Measurements from ENCODE around the gene TRIM32. TPM values are rescaled to one million over a fixed set of nuclear protein-coding genes. Genes with fewer than 3 reads are reported as not detected.

TRIM32 gene
- polyA plus RNA-seq, 1 donor (not counting 4 experiments of a cell fraction or from before 2014, with no cell fraction given), result 21.3 TPM

DNA sequence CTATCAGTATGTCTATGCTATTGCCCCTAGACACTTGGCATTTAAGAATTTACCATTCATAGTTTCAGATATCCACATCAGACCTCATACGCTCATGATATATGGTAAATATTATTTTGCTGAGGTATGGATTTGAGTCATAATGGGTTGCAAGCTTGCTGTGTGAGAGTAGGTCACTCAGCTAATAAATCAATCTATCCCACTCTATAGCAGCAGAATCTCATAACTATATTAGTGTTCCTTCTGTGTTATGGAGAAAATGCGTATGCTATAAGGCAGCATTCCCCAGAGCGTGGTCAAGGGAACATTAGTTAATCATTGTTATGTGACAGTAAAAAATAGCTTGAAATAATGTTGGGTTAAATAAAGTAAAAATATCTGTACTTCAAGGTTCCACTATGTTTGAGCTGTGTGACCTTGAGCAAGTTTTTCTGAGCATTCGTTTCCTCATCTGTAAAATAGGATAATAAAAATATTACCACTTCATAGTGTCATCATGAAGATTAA lies 7.7 kb downstream of the TRIM32 start:
- Histone ChIP-seq H3K4me3 (ENCODE audit: control insufficient read depth in 2 of 3, extremely low read depth in 1 of 3, insufficient read depth in 2 of 3, low read depth in 1 of 3, low read length in 3 of 3) (no peak overlapping the region), H4K20me1 (ENCODE audit: control insufficient read depth, extremely low read depth, insufficient read depth, low read length) (no peaks in the 10 kb centered on the region), H2AFZ (ENCODE audit: control insufficient read depth, low read length) (no peak overlapping the region), H3K9me1 (ENCODE audit: control insufficient read depth, extremely low read depth, insufficient read depth, low read length) (no peaks in the 10 kb centered on the region), H3K4me2 (ENCODE audit: control insufficient read depth, extremely low read depth, insufficient read depth, low read depth, low read length) (no peak overlapping the region), H3K9me3 (ENCODE audit: control insufficient read depth, low read depth, low read length) (no peaks in the 10 kb centered on the region), H3K79me2 (ENCODE audit: control insufficient read depth, insufficient read depth, low read length) (peaks cover 77% of the 10 kb centered on the region), H3K27me3 (ENCODE audit: control insufficient read depth, extremely low read depth, insufficient read depth, low read length) (no peaks in the 10 kb centered on the region), H3K36me3 (ENCODE audit: control insufficient read depth in 2 of 2, extremely low read depth in 1 of 2, insufficient read depth in 2 of 2, low read length in 2 of 2) (peaks cover 15 to 19% of the 10 kb centered on the region in 2 experiments), H3K4me1 (ENCODE audit: control insufficient read depth, extremely low read depth, insufficient read depth, low read length) (peaks cover 32% of the 10 kb centered on the region), H3K9ac (ENCODE audit: control insufficient read depth, extremely low read depth, insufficient read depth, low read length) (no peak overlapping the region), H3K27ac (ENCODE audit: control insufficient read depth, insufficient read depth, low read length) (no peak overlapping the region)
- no peak for TF ChIP-seq EZH2 (IDR thresholded peaks at IDR 0.05; ENCODE audit: low read length)
- TF ChIP-seq, protein P1, sequence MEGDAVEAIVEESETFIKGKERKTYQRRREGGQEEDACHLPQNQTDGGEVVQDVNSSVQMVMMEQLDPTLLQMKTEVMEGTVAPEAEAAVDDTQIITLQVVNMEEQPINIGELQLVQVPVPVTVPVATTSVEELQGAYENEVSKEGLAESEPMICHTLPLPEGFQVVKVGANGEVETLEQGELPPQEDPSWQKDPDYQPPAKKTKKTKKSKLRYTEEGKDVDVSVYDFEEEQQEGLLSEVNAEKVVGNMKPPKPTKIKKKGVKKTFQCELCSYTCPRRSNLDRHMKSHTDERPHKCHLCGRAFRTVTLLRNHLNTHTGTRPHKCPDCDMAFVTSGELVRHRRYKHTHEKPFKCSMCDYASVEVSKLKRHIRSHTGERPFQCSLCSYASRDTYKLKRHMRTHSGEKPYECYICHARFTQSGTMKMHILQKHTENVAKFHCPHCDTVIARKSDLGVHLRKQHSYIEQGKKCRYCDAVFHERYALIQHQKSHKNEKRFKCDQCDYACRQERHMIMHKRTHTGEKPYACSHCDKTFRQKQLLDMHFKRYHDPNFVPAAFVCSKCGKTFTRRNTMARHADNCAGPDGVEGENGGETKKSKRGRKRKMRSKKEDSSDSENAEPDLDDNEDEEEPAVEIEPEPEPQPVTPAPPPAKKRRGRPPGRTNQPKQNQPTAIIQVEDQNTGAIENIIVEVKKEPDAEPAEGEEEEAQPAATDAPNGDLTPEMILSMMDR (optimal IDR thresholded peaks at IDR 0.05 in 1 of 3, IDR thresholded peaks at IDR 0.05 in 1 of 3, conservative IDR thresholded peaks at IDR 0.05 in 1 of 3; ENCODE audit: extremely low read depth in 1 of 3, insufficient read depth in 2 of 3, low read length in 3 of 3), result no peak
- dilution Hi-C loops (cut with MboI; ENCODE audit: extremely low pct_ligation_motif_present, low sequenced_read_pairs), result no loop called here
- DNase-seq (ENCODE audit: low read depth, low spot score), result no peak
- no peak for FAIRE-seq

DNA sequence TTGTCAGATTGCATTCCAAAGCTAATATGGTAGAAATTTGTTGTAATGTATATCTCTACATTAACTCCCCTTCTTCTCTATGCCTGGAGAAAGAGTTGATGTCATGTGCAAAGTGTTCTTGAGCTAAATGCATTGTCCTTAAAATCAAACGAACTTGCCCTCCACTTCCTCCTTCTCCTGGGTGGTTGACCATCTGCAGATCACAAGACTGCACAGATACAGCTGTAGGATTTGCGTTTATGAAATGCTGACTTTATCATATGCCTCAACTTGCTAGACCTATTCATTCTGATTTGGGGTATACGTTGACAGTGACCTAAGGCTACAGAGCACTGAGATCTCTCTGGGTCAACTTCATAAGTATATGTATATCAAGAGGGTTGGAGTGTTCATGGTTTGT lies 8.3 kb downstream of the TRIM32 start:
- Histone ChIP-seq H3K4me3 (ENCODE audit: control insufficient read depth in 2 of 3, extremely low read depth in 1 of 3, insufficient read depth in 2 of 3, low read depth in 1 of 3, low read length in 3 of 3) (no peak overlapping the region), H3K4me2 (ENCODE audit: control insufficient read depth, extremely low read depth, insufficient read depth, low read depth, low read length) (no peak overlapping the region), H4K20me1 (ENCODE audit: control insufficient read depth, extremely low read depth, insufficient read depth, low read length) (no peaks in the 10 kb centered on the region), H3K9ac (ENCODE audit: control insufficient read depth, extremely low read depth, insufficient read depth, low read length) (no peak overlapping the region), H3K4me1 (ENCODE audit: control insufficient read depth, extremely low read depth, insufficient read depth, low read length) (peaks cover 36% of the 10 kb centered on the region), H3K36me3 (ENCODE audit: control insufficient read depth in 2 of 2, extremely low read depth in 1 of 2, insufficient read depth in 2 of 2, low read length in 2 of 2) (peaks cover 17 to 24% of the 10 kb centered on the region in 2 experiments), H2AFZ (ENCODE audit: control insufficient read depth, low read length) (no peak overlapping the region), H3K9me1 (ENCODE audit: control insufficient read depth, extremely low read depth, insufficient read depth, low read length) (no peaks in the 10 kb centered on the region), H3K79me2 (ENCODE audit: control insufficient read depth, insufficient read depth, low read length) (peaks cover 77% of the 10 kb centered on the region), H3K27ac (ENCODE audit: control insufficient read depth, insufficient read depth, low read length) (no peak overlapping the region), H3K9me3 (ENCODE audit: control insufficient read depth, low read depth, low read length) (no peaks in the 10 kb centered on the region), H3K27me3 (ENCODE audit: control insufficient read depth, extremely low read depth, insufficient read depth, low read length) (no peaks in the 10 kb centered on the region)
- TF ChIP-seq, protein P1 (optimal IDR thresholded peaks at IDR 0.05 in 1 of 3, IDR thresholded peaks at IDR 0.05 in 1 of 3, conservative IDR thresholded peaks at IDR 0.05 in 1 of 3; ENCODE audit: extremely low read depth in 1 of 3, insufficient read depth in 2 of 3, low read length in 3 of 3), result no peak
- no peak for TF ChIP-seq EZH2 (IDR thresholded peaks at IDR 0.05; ENCODE audit: low read length)
- dilution Hi-C loops (cut with MboI; ENCODE audit: extremely low pct_ligation_motif_present, low sequenced_read_pairs), result no loop called here
- DNase-seq (ENCODE audit: low read depth, low spot score) (no peak), FAIRE-seq (no peak)

Data from keratinocyte (primary cell).